Keratinocyte (primary cell): ENCODE results near the gene ANXA5.

ENCODE experiments used
- CTCF ChIP-seq, 3 experiments: IDR thresholded peaks in 1 of 3; conservative IDR thresholded peaks in 1 of 3; optimal IDR thresholded peaks in 1 of 3; 2 replicates in 2 of 3; 3 replicates in 1 of 3; pipeline versions ENCODE3 to v1.5.1; 2011; ENCODE audit warnings: low read length in 3 of 3, mild to moderate bottlenecking in 3 of 3, moderate library complexity in 2 of 3, control low read depth in 1 of 3, inconsistent platforms in 1 of 3; ENCODE audit not compliant: insufficient read depth in 2 of 3; ENCODE audit errors: extremely low read depth in 1 of 3
- EZH2 ChIP-seq: IDR thresholded peaks from one replicate; pipeline ENCODE4 v1.6.1; 2012; ENCODE audit warnings: inconsistent platforms, mild to moderate bottlenecking, low read length, moderate library complexity

GRCh38 chr4:121688261-121688660 lies 8.5 kb downstream of the ANXA5 start:
- no peak for TF ChIP-seq EZH2
- no peak for TF ChIP-seq CTCF (optimal IDR thresholded peaks at IDR 0.05 in 1 of 3, IDR thresholded peaks at IDR 0.05 in 1 of 3, conservative IDR thresholded peaks at IDR 0.05 in 1 of 3; ENCODE audit: extremely low read depth in 1 of 3, insufficient read depth in 2 of 3, low read length in 3 of 3)
